ENCODE results near the gene CELA2B.
"Not testable (repeated sequence)": the region's sequence is repeated elsewhere in the genome, so short reads cannot be mapped to it uniquely, and the experiment has no call there.

Gene CELA2B

DNA sequence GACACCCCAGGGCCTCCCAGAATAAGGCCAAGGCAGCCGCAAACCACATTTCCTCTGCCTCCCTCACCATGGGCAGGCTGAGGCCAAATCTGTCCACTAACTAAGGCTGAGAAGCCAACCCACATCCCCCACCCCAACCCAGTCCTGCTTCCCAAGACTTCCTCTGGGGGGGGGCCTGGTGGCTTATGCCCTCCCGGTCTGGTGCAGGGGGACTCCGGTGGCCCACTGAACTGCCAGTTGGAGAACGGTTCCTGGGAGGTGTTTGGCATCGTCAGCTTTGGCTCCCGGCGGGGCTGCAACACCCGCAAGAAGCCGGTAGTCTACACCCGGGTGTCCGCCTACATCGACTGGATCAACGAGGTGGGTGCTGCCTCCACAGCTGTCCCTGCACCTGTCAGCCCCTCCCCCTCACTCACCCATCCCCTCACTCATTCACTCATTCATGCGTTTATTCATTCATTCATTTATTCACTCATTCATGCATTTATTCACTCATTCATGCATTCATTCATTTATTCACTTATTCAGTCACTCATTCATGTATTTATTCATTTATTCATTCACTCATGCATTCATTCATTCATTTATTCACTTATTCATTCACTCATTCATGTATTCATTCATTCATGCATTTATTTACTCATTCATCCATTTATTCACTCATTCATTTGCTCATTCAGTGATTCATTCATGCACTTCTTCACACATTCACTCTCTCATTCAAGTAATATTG is 30.3 kb upstream of the CELA2B start:
- DNase-seq = no peak

GRCh38 chr1:15446212-15446611 is 29.7 kb upstream of the CELA2B start:
- DNase-seq = no peak

GRCh38 chr1:15448877-15449462 is 26.9 kb upstream of the CELA2B start:
- no peak for DNase-seq

DNA sequence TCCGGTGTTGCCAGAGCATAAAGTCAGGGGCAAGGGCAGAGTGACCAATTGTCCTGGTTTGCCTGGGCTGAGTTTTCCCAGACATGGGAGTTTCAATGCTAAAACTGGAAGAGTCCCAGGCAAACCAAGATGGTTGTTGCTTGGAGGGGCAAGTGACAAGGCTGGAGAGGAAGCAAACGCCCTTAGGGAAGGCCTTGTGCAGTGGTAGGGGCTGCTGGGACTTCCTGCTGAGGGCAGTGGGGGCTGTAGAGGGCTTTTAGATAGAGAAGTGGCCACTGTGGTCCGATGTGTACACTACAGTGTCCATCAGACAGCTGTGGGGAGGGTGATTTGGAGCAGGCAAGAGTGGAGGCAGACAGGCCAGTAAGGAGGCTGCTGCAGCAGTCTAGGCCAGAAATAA is 26.3 kb upstream of the CELA2B start:
- no peak for DNase-seq

DNA sequence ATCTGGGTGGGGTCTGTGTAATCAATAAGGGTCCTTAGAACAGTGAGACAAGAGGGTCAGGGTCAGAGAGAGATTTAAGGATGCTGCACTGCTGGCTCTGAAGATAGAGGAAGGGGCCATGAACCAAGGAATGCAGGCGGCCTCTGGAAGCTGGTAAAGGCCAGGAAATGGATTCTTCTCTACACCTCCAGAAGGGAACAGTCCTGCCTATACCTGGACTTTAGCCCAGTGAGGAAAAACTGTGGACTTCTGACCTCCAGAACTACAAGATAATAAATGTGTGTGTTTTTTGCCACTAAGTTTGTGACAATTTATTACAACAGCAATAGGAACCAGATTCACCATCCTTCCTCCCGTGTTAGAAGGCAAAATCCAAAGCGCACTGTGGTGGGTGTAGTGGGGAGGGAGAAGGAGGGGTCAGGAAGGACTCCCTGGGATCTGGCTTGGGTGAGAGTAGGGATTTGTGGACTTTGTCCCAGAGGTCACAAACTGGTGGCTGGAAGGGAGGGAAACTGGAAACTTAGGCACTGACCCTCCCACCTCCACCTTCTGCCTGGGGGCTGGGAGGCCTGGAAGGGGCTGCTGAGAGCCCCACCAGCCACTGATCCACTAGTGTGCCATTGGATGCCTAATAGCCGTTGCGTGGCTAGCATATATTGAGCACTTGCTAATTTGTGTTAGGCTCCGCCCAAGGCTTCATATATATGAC is 24.7 kb upstream of the CELA2B start:
- no peak for DNase-seq

DNA sequence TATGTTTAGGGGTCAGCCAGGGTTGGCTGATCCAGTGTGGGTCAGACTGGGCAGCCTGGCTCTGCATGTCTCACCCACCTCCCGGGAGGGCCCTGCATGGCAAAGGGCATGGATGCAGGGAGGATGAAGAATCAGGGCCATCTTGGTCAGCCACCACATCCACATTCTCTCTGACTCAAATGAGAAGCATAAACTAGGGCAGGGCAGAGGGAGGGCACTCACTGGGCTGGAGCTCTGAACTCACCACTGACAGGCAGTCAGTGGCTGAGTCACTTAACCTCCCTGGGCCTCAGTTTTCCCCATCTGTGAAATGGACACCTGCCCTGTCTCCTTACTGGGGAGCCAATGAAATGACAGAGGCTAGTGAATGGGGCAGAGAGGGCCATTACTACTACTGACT is 23.7 kb upstream of the CELA2B start:
- DNase-seq = no peak

DNA sequence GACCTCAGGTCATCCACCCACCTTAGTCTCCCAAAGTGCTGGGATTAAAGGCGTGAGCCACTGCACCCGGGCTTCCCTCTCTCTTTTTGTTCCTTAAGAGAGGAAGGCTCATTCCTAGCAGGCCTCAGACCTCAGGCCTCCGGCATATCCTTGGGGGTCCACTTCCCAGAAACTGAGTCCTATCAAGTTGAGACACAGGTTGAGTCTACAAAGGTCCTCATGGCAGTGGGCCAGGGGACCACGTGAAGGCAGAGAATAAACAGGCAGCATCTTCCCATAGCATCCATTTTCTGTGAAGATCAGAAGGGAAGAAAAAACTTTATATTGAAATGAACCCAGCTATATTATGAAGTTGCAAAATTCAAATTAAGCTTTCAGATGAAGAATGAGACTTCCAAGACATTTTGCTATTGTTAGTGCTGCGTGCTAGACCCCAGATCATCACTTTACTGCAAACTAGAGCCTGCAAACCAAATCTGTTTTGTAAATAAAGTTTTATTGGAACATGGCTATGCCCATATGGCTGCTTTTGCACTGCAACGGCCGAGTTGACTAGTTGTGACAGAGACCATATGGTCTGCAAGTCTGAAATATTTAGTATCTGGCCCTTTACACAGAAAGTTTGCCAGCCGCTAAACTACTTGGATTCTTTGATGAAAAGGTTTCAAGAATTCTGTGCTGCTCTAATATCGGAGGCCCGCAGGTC is 22.9 kb upstream of the CELA2B start:
- DNase-seq = no peak

DNA sequence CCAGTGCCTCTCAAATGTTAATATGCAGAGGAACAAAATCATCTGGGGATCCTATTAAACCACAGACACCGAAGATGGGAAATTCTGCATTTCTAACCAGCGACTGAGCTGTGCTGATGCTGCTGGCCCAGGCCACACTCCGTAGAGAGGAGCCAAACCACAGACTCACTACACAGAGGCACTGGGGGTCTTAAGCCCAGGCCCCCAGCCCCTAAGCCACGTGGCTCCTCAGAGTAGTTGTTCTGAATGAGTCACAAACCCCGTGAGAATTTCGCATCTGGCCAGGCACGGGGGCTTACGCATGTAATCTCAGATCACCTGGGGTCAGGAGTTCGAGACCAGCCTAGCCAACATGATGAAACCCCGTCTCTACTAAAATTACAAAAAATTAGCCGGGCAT is 22.2 kb upstream of the CELA2B start:
- DNase-seq = no peak

DNA sequence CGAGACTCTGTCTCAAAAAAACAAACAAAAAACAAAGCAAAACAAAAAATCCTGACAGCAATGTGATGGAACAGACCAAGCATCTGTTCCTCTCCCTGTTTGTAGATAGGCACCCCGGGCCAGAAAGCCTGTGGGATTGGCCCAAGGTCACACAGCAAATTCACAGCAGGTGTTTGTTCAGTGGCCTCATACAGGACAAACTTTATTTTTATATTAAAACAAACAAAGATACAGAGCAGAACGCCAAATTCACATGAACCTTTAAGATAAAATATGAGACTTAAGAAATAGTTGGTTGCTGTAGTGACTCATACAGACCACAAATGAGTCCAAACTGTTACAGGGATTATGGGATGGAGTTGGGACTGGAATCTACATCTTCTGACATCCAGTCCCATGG is 21.6 kb upstream of the CELA2B start:
- no peak for DNase-seq

DNA sequence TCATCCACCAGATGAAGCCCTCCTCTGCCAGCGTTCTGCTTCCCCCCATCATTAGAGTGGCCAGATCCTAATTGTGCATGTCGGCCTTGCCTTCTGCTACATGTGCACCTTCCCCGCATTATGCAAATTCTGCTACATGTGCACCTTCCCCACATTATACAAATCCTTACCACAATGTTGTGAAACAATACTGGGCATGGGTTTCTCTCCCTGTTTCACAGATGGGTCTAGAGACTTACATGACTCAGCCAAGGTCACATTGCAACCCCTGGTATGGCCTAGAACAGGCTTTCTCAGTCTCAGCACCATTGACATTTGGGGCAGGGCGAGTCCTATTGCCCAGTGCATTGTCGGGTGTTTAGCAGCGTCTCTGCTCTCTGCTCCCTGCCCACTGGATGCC is 20.4 kb upstream of the CELA2B start:
- DNase-seq = no peak

DNA sequence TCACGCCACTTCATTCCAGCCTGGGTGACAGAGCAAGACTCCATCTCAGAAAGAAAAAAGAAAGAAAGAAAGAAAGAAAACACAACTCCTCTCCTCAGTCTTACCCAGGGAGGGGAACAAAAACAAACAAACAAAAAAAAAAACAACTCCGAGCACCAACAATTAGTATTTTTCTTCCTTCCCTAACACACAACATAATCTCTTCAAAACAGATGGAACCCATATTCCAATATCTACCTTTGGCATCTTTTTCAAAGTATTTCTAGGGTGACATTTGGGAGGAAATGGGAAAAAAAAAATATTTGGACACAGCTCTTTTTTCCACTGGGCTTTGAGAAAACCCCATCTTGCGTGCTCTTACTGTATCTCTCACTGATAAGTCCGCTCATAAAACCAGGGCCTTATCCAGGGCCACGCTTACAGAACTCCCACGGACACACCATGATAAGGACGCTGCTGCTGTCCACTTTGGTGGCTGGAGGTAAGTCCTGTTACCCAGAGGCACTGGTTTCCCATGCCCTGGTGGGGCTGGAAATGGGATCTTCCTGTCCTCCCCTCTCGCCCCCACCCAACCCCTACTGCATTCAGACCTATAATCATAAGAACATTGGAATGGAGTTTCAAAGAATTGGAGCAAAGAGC is 19.5 kb upstream of the CELA2B start, which contains the start of gene CELA2A:
Gene CELA2A (plus strand): TSS at position 420 of the 642 bp plus-strand sequence. CDS start 22 bp downstream, at position 442.
- DNase-seq = no peak

- no peak for DNase-seq
These were observed 18.3 kb upstream of the CELA2B start for GRCh38 chr1:15457585-15457984.

- not testable (repeated sequence) for DNase-seq
These were observed 17.5 kb upstream of the CELA2B start for GRCh38 chr1:15458388-15458787.

DNA sequence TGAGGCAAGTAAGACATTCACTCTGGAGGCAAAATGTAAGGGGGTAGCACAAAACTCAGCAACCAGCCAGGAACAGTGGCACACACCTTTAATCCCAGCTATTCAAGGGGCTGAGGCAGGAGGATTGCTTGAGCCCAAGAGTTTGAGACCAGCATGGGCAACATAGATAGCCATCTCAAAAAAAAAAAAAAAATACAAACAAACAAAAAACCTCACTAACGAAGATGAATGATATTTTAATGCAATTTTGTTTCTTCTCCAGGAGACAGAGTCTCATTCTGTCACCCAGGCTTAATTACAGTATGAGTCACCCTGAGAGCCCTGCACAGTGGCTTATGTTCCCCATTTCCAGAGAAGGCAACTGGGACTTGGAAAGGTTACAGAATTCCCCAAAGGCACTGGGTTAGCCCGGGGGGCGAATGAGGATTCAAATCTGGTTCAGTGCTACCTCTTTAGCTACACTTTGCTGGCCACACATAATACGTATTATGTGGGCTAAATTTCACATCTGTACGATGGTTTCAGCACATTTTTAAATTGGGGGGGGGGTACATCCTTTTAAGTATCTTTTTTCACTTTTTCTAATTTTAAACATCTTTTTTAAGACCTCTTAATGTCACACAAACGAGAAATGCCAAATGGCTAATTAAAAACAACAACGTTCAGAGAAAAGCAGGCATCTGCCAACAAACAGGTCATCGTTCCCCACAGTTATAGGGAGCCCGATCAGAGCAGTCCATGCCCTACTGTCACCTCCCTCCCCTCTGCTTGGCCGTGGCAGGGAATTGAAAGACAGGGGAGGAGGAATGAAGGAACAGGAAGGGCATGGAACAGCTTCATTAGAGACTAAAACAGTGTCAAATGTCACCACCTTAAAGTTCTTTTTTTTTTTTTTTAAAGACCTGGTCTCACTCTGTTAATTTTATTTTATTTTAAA is 15.9 kb upstream of the CELA2B start:
- DNase-seq = no peak

DNA sequence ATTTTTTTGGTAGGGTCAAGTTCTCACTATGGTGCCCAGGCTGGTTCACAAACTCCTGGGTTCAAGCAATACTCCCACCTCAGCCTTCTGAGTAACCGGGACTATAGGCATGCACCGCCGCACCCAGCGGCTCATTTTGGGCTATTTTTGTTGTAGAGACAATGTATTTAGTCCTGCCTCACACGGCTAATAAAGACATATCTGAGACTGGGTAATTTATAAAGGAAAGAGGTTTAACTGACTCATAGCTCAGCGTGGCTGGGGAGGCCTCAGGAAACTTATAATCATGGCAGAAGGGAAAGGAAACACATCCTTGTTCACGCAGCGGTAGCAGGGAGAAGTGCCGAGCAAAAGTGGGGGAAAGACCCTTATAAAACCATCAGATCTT is 15.2 kb upstream of the CELA2B start:
- DNase-seq = no peak

DNA sequence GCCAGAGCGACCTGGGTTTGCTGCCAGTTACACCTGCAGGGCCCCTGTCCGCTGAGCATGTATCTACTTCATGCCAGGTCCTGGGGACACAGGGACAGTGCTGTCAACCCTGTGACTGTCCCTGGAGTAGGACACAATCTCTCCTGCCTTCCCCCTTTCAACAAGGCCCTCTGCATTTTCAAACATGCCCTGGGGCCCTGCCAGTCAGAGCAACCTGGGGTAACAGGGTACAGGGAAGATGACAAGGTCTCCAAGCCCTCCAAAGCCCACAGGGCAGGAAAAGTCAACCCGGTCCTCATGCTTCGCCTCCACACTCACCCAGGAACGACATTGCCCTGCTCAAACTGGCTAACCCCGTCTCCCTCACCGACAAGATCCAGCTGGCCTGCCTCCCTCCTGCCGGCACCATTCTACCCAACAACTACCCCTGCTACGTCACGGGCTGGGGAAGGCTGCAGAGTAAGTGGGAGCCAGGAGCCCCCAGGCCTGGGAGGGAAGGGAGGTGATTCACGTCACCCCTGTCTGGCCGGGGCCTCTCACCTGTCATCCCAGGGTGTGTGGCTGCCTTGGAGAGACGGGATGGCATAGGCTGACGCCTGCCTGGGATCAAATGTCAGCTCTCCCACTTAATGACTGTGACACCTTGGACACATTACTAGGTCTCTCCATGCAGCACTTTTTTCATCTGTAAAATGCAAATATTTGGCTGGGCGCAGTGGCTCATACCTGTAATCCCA is 12.7 kb upstream of the CELA2B start:
- not testable (repeated sequence) for DNase-seq

DNA sequence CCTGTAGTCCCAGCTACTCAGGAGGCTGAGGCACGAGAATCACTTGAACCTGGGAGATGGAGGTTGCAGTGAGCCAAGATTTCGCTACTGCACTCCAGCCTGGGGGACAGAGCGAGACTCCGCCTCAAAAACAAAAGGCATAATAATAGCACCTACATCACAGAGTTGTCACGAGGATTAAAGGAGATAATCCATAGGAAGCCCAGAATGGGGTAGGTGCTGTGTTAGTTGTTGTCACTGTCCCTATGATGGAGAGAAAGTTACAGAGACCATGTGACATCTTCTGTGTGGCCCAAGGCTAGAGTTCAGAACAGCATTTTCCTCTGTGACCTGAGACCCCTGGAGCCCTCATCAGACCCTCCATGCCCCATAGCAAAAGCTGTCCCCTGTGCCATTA is 12.0 kb upstream of the CELA2B start:
- not testable (repeated sequence) for DNase-seq

GRCh38 chr1:15465674-15466073 is 10.2 kb upstream of the CELA2B start:
- DNase-seq = no peak

- DNase-seq = not testable (repeated sequence)
These were observed 8.8 kb upstream of the CELA2B start for GRCh38 chr1:15466955-15467625.

DNA sequence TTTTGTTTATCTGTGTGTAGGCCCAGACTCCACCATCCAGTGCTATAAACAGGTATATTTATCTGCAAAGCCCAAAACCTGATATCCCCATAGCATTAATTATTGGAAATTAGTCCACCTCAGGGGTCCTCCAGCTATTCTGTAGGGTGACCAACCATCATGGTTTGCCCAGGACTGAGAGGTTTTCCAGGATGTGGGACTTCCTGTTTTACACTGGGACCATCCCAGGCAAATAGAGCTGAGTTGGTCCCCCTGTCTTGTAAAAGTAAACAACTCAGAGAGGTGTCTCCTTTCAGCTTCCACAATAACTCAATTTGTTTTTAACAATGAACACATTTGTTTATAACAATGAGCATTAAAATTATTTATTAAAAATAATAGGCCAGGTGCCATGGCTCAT is 7.8 kb upstream of the CELA2B start:
- DNase-seq = no peak
